B cell (primary cell): Measurements from ENCODE around the gene USH1C.

ENCODE experiments used
- CTCF ChIP-seq: fragments of 200-600 bp; IDR thresholded peaks from one replicate; pipeline ENCODE4 v1.8.0; 2022; ENCODE audit warnings: antibody characterized with exemption, mild to moderate bottlenecking
- EZH2 ChIP-seq: IDR thresholded peaks from 2 replicates; pipeline ENCODE4 v1.6.1; 2012; ENCODE audit warnings: borderline replicate concordance, low read depth, mild to moderate bottlenecking, moderate library complexity, low read length; ENCODE audit not compliant: insufficient read depth, poor library complexity, severe bottlenecking

GRCh38 chr11:17543574-17544180 is 539 bp downstream of the USH1C start:
- TF ChIP-seq CTCF (no peak), EZH2 (no peak)
